ENCODE results near the gene JKAMP. TPM values are rescaled to one million over a fixed set of nuclear protein-coding genes. Genes with fewer than 3 reads are reported as not detected.

The JKAMP gene
- total RNA-seq, 2 donors from 2014 or later: 42.5 to 57.2 TPM

- Histone ChIP-seq H3K27me3 (ENCODE audit: control insufficient read depth, insufficient read depth, low read length, poor library complexity, severe bottlenecking) (no peaks in the 10 kb centered on the region), H3K4me1 (ENCODE audit: control insufficient read depth, insufficient read depth, low read length) (no peaks in the 10 kb centered on the region), H3K27ac (ENCODE audit: low read depth, low read length) (no peak overlapping the region), H3K4me3 (ENCODE audit: low read length) (no peak overlapping the region), H3K9me3 (ENCODE audit: control insufficient read depth, low read length) (no peaks in the 10 kb centered on the region), H3K36me3 (ENCODE audit: control insufficient read depth, insufficient read depth, low read length) (no peaks in the 10 kb centered on the region), H3K9ac (ENCODE audit: extremely low read depth, low read length, poor library complexity, severe bottlenecking) (no peak overlapping the region)
- H3K27ac Mint-ChIP-seq: no peak overlapping the region
- no peak for TF ChIP-seq CTCF (conservative IDR thresholded peaks at IDR 0.05)
- DNase-seq: no peak
- no peak overlapping the region for H3K4me3 Mint-ChIP-seq
- no peaks in the 10 kb centered on the region for H3K27me3 Mint-ChIP-seq (ENCODE audit: insufficient read depth)
- no peaks in the 10 kb centered on the region for H3K36me3 Mint-ChIP-seq (ENCODE audit: low read depth)
- H3K9me3 Mint-ChIP-seq: no peaks in the 10 kb centered on the region
- 64 to 69% methylated on average over 1 of the region's 1 CpG for WGBS, 2 experiments (ENCODE audit: insufficient coverage in 1 of 2, insufficient read length in 1 of 2)
- H3K4me1 Mint-ChIP-seq: peaks cover 16% of the 10 kb centered on the region
Observed at GRCh38 chr14:59540852-59541251, 56.5 kb downstream of the JKAMP start.

GRCh38 chr14:59541731-59542130, 57.4 kb downstream of the JKAMP start:
- 100% methylated on average over 1 of the region's 2 CpGs; no CpG with 5 or more reads in 1 of the 2 experiments for WGBS, 2 experiments (ENCODE audit: insufficient coverage in 1 of 2, insufficient read length in 1 of 2)
- no peak for TF ChIP-seq CTCF (conservative IDR thresholded peaks at IDR 0.05)

GRCh38 chr14:59543873-59544272, 59.6 kb downstream of the JKAMP start:
- WGBS, 2 experiments (ENCODE audit: insufficient coverage in 1 of 2, insufficient read length in 1 of 2): 84% methylated on average over 7 of the region's 7 CpGs
- Mint-ChIP-seq H3K9me3 (no peaks in the 10 kb centered on the region), H3K4me3 (no peak overlapping the region), H3K4me1 (peaks cover 16% of the 10 kb centered on the region), H3K27me3 (ENCODE audit: insufficient read depth) (no peaks in the 10 kb centered on the region), H3K36me3 (ENCODE audit: low read depth) (no peaks in the 10 kb centered on the region), H3K27ac (no peak overlapping the region)
- Histone ChIP-seq H3K27me3 (ENCODE audit: control insufficient read depth, insufficient read depth, low read length, poor library complexity, severe bottlenecking) (no peaks in the 10 kb centered on the region), H3K36me3 (ENCODE audit: control insufficient read depth, insufficient read depth, low read length) (no peaks in the 10 kb centered on the region), H3K4me1 (ENCODE audit: control insufficient read depth, insufficient read depth, low read length) (no peaks in the 10 kb centered on the region), H3K9me3 (ENCODE audit: control insufficient read depth, low read length) (no peaks in the 10 kb centered on the region), H3K27ac (ENCODE audit: low read depth, low read length) (no peak overlapping the region), H3K4me3 (ENCODE audit: low read length) (no peak overlapping the region), H3K9ac (ENCODE audit: extremely low read depth, low read length, poor library complexity, severe bottlenecking) (no peak overlapping the region)
- TF ChIP-seq CTCF (conservative IDR thresholded peaks at IDR 0.05): no peak
- no peak for DNase-seq

More at GRCh38 chr14:59541731-59542130, 57.4 kb downstream of the JKAMP start:
- no peaks in the 10 kb centered on the region for H3K27me3 ChIP-seq (ENCODE audit: control insufficient read depth, insufficient read depth, low read length, poor library complexity, severe bottlenecking)
- no peaks in the 10 kb centered on the region for H3K4me1 ChIP-seq (ENCODE audit: control insufficient read depth, insufficient read depth, low read length)
- Mint-ChIP-seq H3K27ac (no peak overlapping the region), H3K36me3 (ENCODE audit: low read depth) (no peaks in the 10 kb centered on the region), H3K4me3 (no peak overlapping the region), H3K4me1 (peaks cover 16% of the 10 kb centered on the region), H3K27me3 (ENCODE audit: insufficient read depth) (no peaks in the 10 kb centered on the region), H3K9me3 (no peaks in the 10 kb centered on the region)
- no peak overlapping the region for H3K27ac ChIP-seq (ENCODE audit: low read depth, low read length)
- no peak overlapping the region for H3K4me3 ChIP-seq (ENCODE audit: low read length)
- no peaks in the 10 kb centered on the region for H3K9me3 ChIP-seq (ENCODE audit: control insufficient read depth, low read length)
- DNase-seq: no peak
- H3K9ac ChIP-seq (ENCODE audit: extremely low read depth, low read length, poor library complexity, severe bottlenecking): no peak overlapping the region
- H3K36me3 ChIP-seq (ENCODE audit: control insufficient read depth, insufficient read depth, low read length): no peaks in the 10 kb centered on the region

All from endodermal cell (in vitro differentiated cells).